D721Med (cell line): ENCODE results near the gene ST6GALNAC3.
"Not testable (repeated sequence)": the region's sequence is repeated elsewhere in the genome, so short reads cannot be mapped to it uniquely, and the experiment has no call there.

ENCODE experiments used
- DNase-seq: peaks from one replicate; pipeline ENCODE4 v3.0.0; 2011; ENCODE audit warnings: low spot score; ENCODE audit not compliant: insufficient read length
- FAIRE-seq: peaks from 2 replicates; lab custom pipeline; 2011; peaks lifted over from hg19 to GRCh38; lab: Jason Lieb, UNC
- TF ChIP-seq, protein P1 (sequence below): IDR thresholded peaks from 2 replicates; pipeline ENCODE4 v1.5.1; 2012; ENCODE audit warnings: mild to moderate bottlenecking, control low read depth; ENCODE audit not compliant: insufficient read depth; ENCODE audit errors: missing control alignments

ST6GALNAC3 gene

GRCh38 chr1:76090283-76091203 is 16.0 kb downstream of the ST6GALNAC3 start:
- TF ChIP-seq, protein P1, sequence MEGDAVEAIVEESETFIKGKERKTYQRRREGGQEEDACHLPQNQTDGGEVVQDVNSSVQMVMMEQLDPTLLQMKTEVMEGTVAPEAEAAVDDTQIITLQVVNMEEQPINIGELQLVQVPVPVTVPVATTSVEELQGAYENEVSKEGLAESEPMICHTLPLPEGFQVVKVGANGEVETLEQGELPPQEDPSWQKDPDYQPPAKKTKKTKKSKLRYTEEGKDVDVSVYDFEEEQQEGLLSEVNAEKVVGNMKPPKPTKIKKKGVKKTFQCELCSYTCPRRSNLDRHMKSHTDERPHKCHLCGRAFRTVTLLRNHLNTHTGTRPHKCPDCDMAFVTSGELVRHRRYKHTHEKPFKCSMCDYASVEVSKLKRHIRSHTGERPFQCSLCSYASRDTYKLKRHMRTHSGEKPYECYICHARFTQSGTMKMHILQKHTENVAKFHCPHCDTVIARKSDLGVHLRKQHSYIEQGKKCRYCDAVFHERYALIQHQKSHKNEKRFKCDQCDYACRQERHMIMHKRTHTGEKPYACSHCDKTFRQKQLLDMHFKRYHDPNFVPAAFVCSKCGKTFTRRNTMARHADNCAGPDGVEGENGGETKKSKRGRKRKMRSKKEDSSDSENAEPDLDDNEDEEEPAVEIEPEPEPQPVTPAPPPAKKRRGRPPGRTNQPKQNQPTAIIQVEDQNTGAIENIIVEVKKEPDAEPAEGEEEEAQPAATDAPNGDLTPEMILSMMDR: no peak
- DNase-seq: no peak
- no peak for FAIRE-seq

DNA sequence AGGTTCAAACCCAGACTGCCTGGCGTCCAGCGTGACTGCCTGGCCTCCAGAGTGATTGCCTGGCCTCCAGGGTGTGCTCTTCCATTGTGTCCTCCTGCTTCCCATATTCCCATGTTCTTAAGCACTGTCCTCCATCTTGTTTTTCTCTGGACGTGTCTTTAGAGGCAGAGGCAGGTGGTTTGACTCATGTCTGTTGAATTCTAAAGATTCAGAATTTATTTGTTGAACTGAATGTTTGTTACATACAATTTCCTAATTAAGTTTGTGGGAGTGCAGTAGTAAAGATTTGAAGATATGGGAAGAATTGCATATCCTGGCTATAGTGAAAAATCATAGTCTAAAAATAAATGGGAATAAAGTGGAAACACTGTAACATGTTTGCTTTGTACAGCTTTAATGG is 18.3 kb downstream of the ST6GALNAC3 start:
- DNase-seq (no peak), FAIRE-seq (no peak)
- TF ChIP-seq, protein P1: no peak

DNA sequence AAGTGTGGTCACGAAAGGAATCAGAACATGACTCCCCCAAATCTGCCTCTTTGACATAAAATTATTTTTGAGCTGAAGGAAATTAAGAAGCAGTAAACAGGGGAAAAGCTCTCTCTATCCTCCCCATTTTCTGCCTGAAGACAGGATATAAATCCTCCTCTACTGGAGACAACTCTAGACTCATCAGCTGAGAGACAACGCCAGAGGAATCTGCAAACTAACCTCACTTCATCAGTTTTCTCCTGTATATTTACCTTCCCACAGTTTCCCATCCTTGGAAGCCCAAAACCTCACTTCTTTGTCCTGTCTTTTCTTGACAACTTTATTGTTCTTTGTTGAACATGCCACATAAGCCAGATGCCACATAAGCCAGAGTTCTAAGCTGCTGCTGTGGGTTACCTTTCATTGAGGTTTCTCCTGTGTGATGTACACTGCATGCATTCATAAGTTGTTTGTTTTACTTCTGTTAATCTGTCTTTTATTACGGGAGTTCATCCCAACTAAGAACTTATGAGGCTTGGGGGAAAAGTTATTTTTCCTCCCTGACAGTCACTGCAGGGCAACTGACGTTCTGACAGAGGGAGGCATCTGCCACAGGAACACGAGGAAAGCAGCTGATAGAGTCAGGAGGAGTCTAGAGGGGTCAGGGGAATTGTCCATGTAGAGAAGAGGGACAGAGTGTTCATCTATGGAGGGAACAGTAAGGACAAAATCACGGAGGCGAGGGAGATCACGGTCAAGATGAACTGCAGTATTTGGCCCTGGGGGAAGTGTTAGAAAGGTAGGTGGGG is 19.2 kb downstream of the ST6GALNAC3 start:
- DNase-seq: no peak
- FAIRE-seq: no peak
- TF ChIP-seq, protein P1: no peak

GRCh38 chr1:76095802-76096201 is 21.3 kb downstream of the ST6GALNAC3 start:
- no peak for DNase-seq
- TF ChIP-seq, protein P1: no peak
- no peak for FAIRE-seq

DNA sequence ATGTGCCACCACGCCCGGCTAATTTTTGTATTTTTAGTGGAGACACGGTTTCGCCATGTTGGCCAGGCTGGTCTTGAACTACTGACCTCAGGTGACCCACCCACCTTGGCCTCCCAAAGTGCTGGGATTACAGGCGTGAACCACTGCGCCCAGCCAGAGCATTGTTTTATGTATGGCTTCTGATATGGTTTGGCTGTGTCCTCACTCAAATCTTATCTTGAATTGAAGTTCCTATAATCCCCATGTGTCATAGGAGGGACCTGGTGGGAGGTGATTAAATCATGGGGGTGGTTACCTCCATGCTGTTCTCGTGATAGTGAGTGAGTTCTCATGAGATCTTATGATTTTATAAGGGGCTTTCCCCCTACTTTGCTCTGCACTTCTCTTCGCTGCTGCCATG is 22.5 kb downstream of the ST6GALNAC3 start:
- not testable (repeated sequence) for FAIRE-seq, DNase-seq

- DNase-seq: no peak
- peak; percentile 16 for FAIRE-seq
- TF ChIP-seq, protein P1: no peak
Observed at GRCh38 chr1:76098845-76099244, 24.3 kb downstream of the ST6GALNAC3 start.

DNA sequence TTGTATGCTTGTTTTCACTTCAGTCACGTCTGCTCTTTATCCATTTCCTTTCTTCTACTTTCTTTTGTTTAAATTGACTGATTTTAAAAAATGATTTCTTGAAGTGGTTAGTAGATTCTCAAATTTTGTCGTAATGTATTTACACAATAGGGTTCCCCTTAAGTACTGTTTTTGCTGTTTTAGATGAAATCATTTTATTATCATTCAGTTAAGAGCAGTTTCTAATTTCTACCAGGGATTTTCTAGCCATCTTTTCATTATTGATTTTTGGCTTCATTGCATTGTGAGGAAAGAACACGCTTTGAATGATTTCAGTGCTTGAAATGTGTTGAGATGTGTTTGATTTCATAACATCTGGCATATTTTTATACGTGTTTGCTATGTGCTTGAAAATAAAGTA is 27.0 kb downstream of the ST6GALNAC3 start:
- FAIRE-seq: no peak

More for the DNA sequence above, 27.0 kb downstream of the ST6GALNAC3 start:
- TF ChIP-seq, protein P1: no peak
- no peak for DNase-seq
